A673 (cell line): Measurements from ENCODE around the gene NPBWR2. TPM values are rescaled to one million over a fixed set of nuclear protein-coding genes. Genes with fewer than 3 reads are reported as not detected.

Source experiments
- BruUV-seq: library from RNA; stranded (reverse); fragments of 400-500 nt; replicated peaks from 2 replicates; lab custom pipeline; 2021; lab: Mats Ljungman, UMichigan
- CTCF ChIA-PET: fragments of 300-600 bp; sonication (Branson Sonifier 250); formaldehyde crosslinking; loops from one replicate; lab custom pipeline; 2022; ENCODE audit warnings: antibody characterized with exemption; lab: Charles Lee
- POLR2A ChIA-PET: fragments of 300-600 bp; sonication (Branson Sonifier 250); formaldehyde crosslinking; loops from one replicate; lab custom pipeline; 2022; ENCODE audit warnings: antibody characterized with exemption; ENCODE audit not compliant: low non-redundant PET; lab: Charles Lee
- DNase-seq: peaks from one replicate; pipeline ENCODE4 v3.0.0-alpha.2; 2015; ENCODE audit warnings: low spot score
- H3K27ac ChIP-seq: fragments of 200-600 bp; sonication (generic); 2 replicates; pipeline ENCODE4 v1.5.1; 2016; ENCODE audit warnings: mixed run types, low read depth, mild to moderate bottlenecking, mixed read lengths, antibody characterized with exemption, low read length; ENCODE audit not compliant: poor library complexity, severe bottlenecking
- H3K27me3 ChIP-seq: fragments of 200-600 bp; sonication (generic); replicated peaks from 2 replicates; pipeline ENCODE4 v1.6.1; 2017; ENCODE audit warnings: mixed run types, low read depth, mild to moderate bottlenecking, mixed read lengths, antibody characterized with exemption, low read length; ENCODE audit not compliant: insufficient read depth, poor library complexity
- H3K36me3 ChIP-seq: fragments of 200-600 bp; sonication (generic); 2 replicates; pipeline ENCODE4 v1.6.1; 2016; ENCODE audit warnings: mixed run types, mild to moderate bottlenecking, mixed read lengths, antibody characterized with exemption, low read length; ENCODE audit not compliant: insufficient read depth, poor library complexity, severe bottlenecking
- H3K4me1 ChIP-seq: fragments of 200-600 bp; sonication (generic); 2 replicates; pipeline ENCODE4 v1.6.1; 2017; ENCODE audit warnings: mixed run types, mild to moderate bottlenecking, mixed read lengths, antibody characterized with exemption, low read length; ENCODE audit not compliant: insufficient read depth, poor library complexity, severe bottlenecking
- H3K4me3 ChIP-seq: fragments of 200-600 bp; sonication (generic); 2 replicates; pipeline ENCODE4 v1.5.1; 2016; ENCODE audit warnings: low read depth, mixed run types, mild to moderate bottlenecking, mixed read lengths, low read length; ENCODE audit not compliant: poor library complexity, severe bottlenecking
- H3K9me3 ChIP-seq: fragments of 200-600 bp; sonication (generic); 2 replicates; pipeline ENCODE4 v1.6.1; 2016; ENCODE audit warnings: mixed run types, low read depth, mild to moderate bottlenecking, mixed read lengths, antibody characterized with exemption, low read length; ENCODE audit not compliant: poor library complexity, severe bottlenecking
- CTCF ChIP-seq: fragments of 300-800, 200-600 bp; sonication (generic); conservative IDR thresholded peaks from 2 replicates; pipeline ENCODE4 v1.5.1; 2017; ENCODE audit warnings: low read depth, mild to moderate bottlenecking, antibody characterized with exemption, low read length, moderate library complexity, mixed read lengths
- EZH2 ChIP-seq: fragments of 200-600 bp; sonication (generic); IDR thresholded peaks from 2 replicates; pipeline ENCODE4 v1.6.1; 2017; ENCODE audit warnings: borderline replicate concordance, low read depth, mild to moderate bottlenecking, mixed read lengths, antibody characterized with exemption, low read length; ENCODE audit not compliant: poor library complexity, severe bottlenecking
- intact Hi-C: fragments of 100-400 bp; cut with micrococcal nuclease; formaldehyde crosslinking; loops from one replicate; pipeline ENCODE4 v1.10.0; 2022; ENCODE audit not compliant: unreplicated experiment
- total RNA-seq: library from RNA; stranded (reverse); gene quantifications from 2 replicates; pipeline ENCODE4 v1.2.3, GENCODE V29; 2021

The NPBWR2 gene
- total RNA-seq, 1 experiment from 2014 or later: not detected

GRCh38 chr20:64095927-64096326 is 11.4 kb downstream of the NPBWR2 start:
- no peaks in the 10 kb centered on the region for H3K36me3 ChIP-seq
- TF ChIP-seq CTCF: no peak
- no peak for TF ChIP-seq EZH2
- POLR2A ChIA-PET: no interaction called here
- BruUV-seq: no TSS peak
- intact Hi-C loops: no loop called here
- CTCF ChIA-PET: interaction anchor here (1.1 kb wide), 1 partner anchor 24 kb away, joined by 3 read pairs; no protein-coding TSS in a partner anchor
- H3K27ac ChIP-seq: no peak overlapping the region
- H3K4me3 ChIP-seq: no peak overlapping the region
- no peak for DNase-seq
- no peaks in the 10 kb centered on the region for H3K4me1 ChIP-seq
- peaks cover 2% of the 10 kb centered on the region for H3K27me3 ChIP-seq
- no peaks in the 10 kb centered on the region for H3K9me3 ChIP-seq

- Histone ChIP-seq H3K9me3 (no peaks in the 10 kb centered on the region), H3K36me3 (no peaks in the 10 kb centered on the region), H3K27me3 (no peaks in the 10 kb centered on the region), H3K4me3 (no peak overlapping the region), H3K4me1 (no peaks in the 10 kb centered on the region), H3K27ac (no peak overlapping the region)
- CTCF ChIA-PET: no interaction called here
- POLR2A ChIA-PET: no interaction called here
- DNase-seq: no peak
- TF ChIP-seq EZH2: no peak
- no peak for TF ChIP-seq CTCF
- intact Hi-C loops: no loop called here
- BruUV-seq: no TSS peak
These were observed 11.9 kb downstream of the NPBWR2 start for GRCh38 chr20:64095455-64095854.

- intact Hi-C loops: no loop called here
- DNase-seq: no peak
- Histone ChIP-seq H3K36me3 (no peaks in the 10 kb centered on the region), H3K4me3 (no peak overlapping the region), H3K27ac (no peak overlapping the region), H3K27me3 (no peaks in the 10 kb centered on the region), H3K9me3 (no peaks in the 10 kb centered on the region), H3K4me1 (no peaks in the 10 kb centered on the region)
- CTCF ChIA-PET: no interaction called here
- TF ChIP-seq EZH2 (no peak), CTCF (no peak)
- BruUV-seq: no TSS peak
- POLR2A ChIA-PET: no interaction called here
These were observed 14.3 kb downstream of the NPBWR2 start for GRCh38 chr20:64093013-64093503.
